ENCODE data around the gene ZNF718.
A peak's percentile ranks its signal among the peaks of the same experiment; 100 is the strongest.
"Not testable (repeated sequence)": the region's sequence is repeated elsewhere in the genome, so short reads cannot be mapped to it uniquely, and the experiment has no call there.

Gene ZNF718

GRCh38 chr4:161496-162284 is 37.4 kb downstream of the ZNF718 start:
- no peak for DNase-seq (ENCODE audit: low read depth)

GRCh38 chr4:169640-170039 is 45.3 kb downstream of the ZNF718 start:
- DNase-seq (ENCODE audit: low read depth) = not testable (repeated sequence)

GRCh38 chr4:171318-171717 is 47.0 kb downstream of the ZNF718 start:
- not testable (repeated sequence) for DNase-seq (ENCODE audit: low read depth)

GRCh38 chr4:173666-174314 is 49.5 kb downstream of the ZNF718 start:
- no peak for DNase-seq (ENCODE audit: low read depth)

GRCh38 chr4:175986-176385 is 51.7 kb downstream of the ZNF718 start:
- DNase-seq (ENCODE audit: low read depth) = no peak

GRCh38 chr4:176995-177394 is 52.7 kb downstream of the ZNF718 start:
- no peak for DNase-seq (ENCODE audit: low read depth)

GRCh38 chr4:182225-182624 is 57.9 kb downstream of the ZNF718 start:
- not testable (repeated sequence) for DNase-seq (ENCODE audit: low read depth)

GRCh38 chr4:188091-188490 is 63.8 kb downstream of the ZNF718 start:
- no peak for DNase-seq (ENCODE audit: low read depth)

- DNase-seq (ENCODE audit: low read depth) = not testable (repeated sequence)
These were observed 70.9 kb downstream of the ZNF718 start for GRCh38 chr4:195159-195558.

- DNase-seq (ENCODE audit: low read depth) = no peak
These were observed 76.6 kb downstream of the ZNF718 start for GRCh38 chr4:200936-201335.

GRCh38 chr4:202822-203221 is 78.5 kb downstream of the ZNF718 start:
- not testable (repeated sequence) for DNase-seq (ENCODE audit: low read depth)

GRCh38 chr4:205097-205756 is 80.9 kb downstream of the ZNF718 start:
- DNase-seq (ENCODE audit: low read depth) = no peak

GRCh38 chr4:206054-206453 is 81.8 kb downstream of the ZNF718 start:
- no peak for DNase-seq (ENCODE audit: low read depth)

GRCh38 chr4:208416-209096 is 84.3 kb downstream of the ZNF718 start:
- DNase-seq (ENCODE audit: low read depth) = not testable (repeated sequence)

GRCh38 chr4:211033-211511 is 86.8 kb downstream of the ZNF718 start:
- no peak for DNase-seq (ENCODE audit: low read depth)

- DNase-seq (ENCODE audit: low read depth) = peak; percentile 41
These were observed 88.3 kb downstream of the ZNF718 start for GRCh38 chr4:212438-213188.

- not testable (repeated sequence) for DNase-seq (ENCODE audit: low read depth)
These were observed 88.9 kb downstream of the ZNF718 start for GRCh38 chr4:213189-213535.

All from EH (cell line).